IPS-20b (cell line): Measurements from ENCODE around the gene SCAF4.
"Not testable (repeated sequence)": the region's sequence is repeated elsewhere in the genome, so short reads cannot be mapped to it uniquely, and the experiment has no call there.

Experiments used
- H3K27ac ChIP-seq: one replicate; pipeline ENCODE4 v1.5.1; 2013; ENCODE audit warnings: low read length
- H3K27me3 ChIP-seq: 2 replicates; pipeline ENCODE4 v1.6.1; 2013; ENCODE audit warnings: mild to moderate bottlenecking, low read length, inconsistent platforms; ENCODE audit not compliant: insufficient read depth
- H3K36me3 ChIP-seq: 2 replicates; pipeline ENCODE4 v1.6.1; 2013; ENCODE audit warnings: low read depth, mild to moderate bottlenecking, inconsistent platforms, low read length, moderate library complexity; ENCODE audit not compliant: insufficient read depth
- H3K4me1 ChIP-seq: 2 replicates; pipeline ENCODE4 v1.6.1; 2013; ENCODE audit warnings: mild to moderate bottlenecking, control low read depth, inconsistent platforms, low read length, moderate library complexity; ENCODE audit not compliant: insufficient read depth
- H3K4me3 ChIP-seq: 2 replicates; pipeline ENCODE4 v1.5.1; 2013; ENCODE audit warnings: mild to moderate bottlenecking, low read length, inconsistent platforms
- H3K9ac ChIP-seq: 2 replicates; pipeline ENCODE4 v1.6.1; 2013; ENCODE audit warnings: low read depth, mild to moderate bottlenecking, inconsistent platforms, low read length, moderate library complexity
- H3K9me3 ChIP-seq: 2 replicates; pipeline ENCODE4 v1.6.1; 2013; ENCODE audit warnings: mild to moderate bottlenecking, low read depth, low read length, inconsistent platforms; ENCODE audit not compliant: insufficient read depth

Gene SCAF4, protein sequence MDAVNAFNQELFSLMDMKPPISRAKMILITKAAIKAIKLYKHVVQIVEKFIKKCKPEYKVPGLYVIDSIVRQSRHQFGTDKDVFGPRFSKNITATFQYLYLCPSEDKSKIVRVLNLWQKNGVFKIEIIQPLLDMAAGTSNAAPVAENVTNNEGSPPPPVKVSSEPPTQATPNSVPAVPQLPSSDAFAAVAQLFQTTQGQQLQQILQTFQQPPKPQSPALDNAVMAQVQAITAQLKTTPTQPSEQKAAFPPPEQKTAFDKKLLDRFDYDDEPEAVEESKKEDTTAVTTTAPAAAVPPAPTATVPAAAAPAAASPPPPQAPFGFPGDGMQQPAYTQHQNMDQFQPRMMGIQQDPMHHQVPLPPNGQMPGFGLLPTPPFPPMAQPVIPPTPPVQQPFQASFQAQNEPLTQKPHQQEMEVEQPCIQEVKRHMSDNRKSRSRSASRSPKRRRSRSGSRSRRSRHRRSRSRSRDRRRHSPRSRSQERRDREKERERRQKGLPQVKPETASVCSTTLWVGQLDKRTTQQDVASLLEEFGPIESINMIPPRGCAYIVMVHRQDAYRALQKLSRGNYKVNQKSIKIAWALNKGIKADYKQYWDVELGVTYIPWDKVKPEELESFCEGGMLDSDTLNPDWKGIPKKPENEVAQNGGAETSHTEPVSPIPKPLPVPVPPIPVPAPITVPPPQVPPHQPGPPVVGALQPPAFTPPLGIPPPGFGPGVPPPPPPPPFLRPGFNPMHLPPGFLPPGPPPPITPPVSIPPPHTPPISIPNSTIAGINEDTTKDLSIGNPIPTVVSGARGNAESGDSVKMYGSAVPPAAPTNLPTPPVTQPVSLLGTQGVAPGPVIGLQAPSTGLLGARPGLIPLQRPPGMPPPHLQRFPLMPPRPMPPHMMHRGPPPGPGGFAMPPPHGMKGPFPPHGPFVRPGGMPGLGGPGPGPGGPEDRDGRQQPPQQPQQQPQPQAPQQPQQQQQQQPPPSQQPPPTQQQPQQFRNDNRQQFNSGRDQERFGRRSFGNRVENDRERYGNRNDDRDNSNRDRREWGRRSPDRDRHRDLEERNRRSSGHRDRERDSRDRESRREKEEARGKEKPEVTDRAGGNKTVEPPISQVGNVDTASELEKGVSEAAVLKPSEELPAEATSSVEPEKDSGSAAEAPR

DNA sequence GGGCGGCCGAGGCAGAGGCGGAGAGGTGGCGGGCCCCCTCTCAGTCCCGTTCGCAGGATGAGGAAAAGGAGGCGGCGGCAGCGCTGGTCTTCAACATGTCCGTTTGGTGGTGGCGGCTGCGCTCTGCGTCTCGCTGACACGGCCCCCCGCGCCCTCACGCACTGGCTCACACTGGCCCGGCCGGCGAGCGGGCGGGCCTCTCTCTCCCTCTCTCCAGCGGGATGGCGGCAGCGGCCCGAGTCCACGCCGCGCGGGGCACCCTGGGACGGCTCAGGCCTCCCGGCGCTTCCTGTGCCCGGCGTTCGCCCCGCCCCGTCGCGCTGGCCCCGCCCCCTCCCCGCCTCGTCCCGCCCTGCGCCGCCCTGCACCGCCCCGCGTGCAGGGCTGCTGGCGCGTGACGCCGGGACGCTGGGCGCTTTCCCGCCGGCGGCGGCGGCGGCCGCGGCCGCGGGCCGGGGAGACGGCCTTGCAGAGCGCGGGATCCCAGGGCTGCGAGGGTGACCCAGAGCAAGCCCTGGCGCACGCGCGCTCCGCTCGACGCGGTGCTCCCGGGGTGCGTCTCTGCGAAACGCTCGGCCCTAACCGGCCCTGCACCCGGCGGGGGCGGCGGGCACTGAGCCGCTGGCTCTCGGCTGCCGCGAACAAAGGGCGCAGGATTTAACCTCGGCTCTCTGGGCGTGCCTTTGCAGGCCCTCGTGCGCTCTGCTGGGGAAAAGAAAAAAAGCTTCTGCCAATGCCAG lies at the start of gene SCAF4:
TSS of gene SCAF4 (minus strand) at position 262 of the 740 bp plus-strand sequence. CDS start 426 bp downstream, outside the sequence.
- peaks cover 5% of the 10 kb centered on the region; the same call in 1 of the 2 replicates for H3K36me3 ChIP-seq
- H3K9me3 ChIP-seq: no peaks in the 10 kb centered on the region
- H3K9ac ChIP-seq: peak within 1 kb of the TSS; percentile 87
- H3K4me1 ChIP-seq: peaks cover 34% of the 10 kb centered on the region; the same call in 1 of the 2 replicates
- H3K27ac ChIP-seq: peak within 1 kb of the TSS; percentile 68
- H3K27me3 ChIP-seq: 0 out of 2 replicates have a peak, but pooled peaks cover 6% of the 10 kb centered on the region
- H3K4me3 ChIP-seq: peak within 1 kb of the TSS; percentile 84

DNA sequence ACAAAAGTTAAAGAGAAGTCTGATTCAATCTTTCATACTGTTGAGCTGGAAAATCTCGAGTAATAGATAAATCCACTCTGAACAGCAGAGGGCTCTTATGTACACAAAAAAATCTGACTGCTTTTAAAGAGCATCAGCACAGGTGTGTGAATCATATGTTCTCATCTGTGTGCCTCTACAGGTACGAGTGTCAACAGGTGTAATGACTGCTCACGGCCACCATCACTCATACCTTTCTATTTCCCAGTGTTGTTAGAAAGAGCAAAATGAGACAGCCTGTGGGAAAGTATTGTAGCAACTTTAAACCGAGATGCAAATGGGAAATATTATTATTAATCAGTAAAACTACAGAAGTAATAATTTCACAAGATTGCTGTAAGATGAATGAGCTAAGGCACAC lies 49.0 kb upstream of the SCAF4 start:
- Histone ChIP-seq H3K9ac (no peak overlapping the region), H3K27ac (no peak overlapping the region), H3K4me1 (no peaks in the 10 kb centered on the region), H3K4me3 (no peak overlapping the region), H3K27me3 (no peaks in the 10 kb centered on the region), H3K9me3 (no peaks in the 10 kb centered on the region), H3K36me3 (no peaks in the 10 kb centered on the region)

DNA sequence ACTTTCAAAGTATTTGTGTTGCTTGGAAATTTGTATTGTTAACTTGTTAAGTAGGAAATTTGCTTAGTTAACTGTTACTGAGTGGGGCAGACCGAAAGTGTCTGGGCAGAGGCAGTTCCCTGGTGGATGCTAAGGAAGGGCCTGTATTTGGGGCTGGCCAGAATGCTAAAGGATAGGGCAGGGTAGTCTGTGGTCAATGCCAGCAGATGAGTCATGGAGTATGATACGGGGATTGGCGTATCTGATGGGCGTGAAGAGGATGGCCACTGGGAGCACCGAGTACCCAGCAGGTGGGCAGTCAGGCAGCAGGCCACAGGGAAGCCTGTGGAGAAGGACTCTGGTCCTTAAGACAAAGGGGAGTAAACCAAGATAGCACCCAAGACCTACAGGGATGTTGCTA lies 46.6 kb upstream of the SCAF4 start:
- Histone ChIP-seq H3K4me3 (no peak overlapping the region), H3K27ac (no peak overlapping the region), H3K36me3 (no peaks in the 10 kb centered on the region), H3K4me1 (no peaks in the 10 kb centered on the region), H3K27me3 (no peaks in the 10 kb centered on the region), H3K9ac (no peak overlapping the region), H3K9me3 (peaks cover under 1% of the 10 kb centered on the region; the same call in 1 of the 2 replicates)

DNA sequence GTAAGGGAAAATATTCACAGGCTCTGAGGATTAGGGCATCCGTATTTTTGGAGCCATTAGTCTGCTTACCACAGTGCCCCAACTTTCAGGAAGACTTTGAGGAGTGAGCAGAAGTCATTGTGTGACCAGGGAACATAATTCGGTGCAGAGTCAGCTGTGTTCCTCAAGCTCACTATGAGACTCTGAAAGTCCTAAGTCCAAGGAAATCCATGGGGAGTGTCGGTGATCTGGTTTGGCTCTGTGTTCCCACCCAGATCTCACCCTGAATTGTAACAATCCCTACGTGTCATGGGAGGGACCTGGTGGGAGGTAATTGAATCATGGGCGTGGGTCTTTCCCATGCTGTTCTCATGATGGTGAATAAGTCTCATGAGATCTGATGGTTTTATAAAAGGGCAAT lies 45.9 kb upstream of the SCAF4 start:
- Histone ChIP-seq H3K27me3 (no peaks in the 10 kb centered on the region), H3K36me3 (no peaks in the 10 kb centered on the region), H3K9me3 (peaks cover 6% of the 10 kb centered on the region; the same call in 1 of the 2 replicates), H3K27ac (no peak overlapping the region), H3K4me3 (no peak overlapping the region), H3K4me1 (no peaks in the 10 kb centered on the region), H3K9ac (no peak overlapping the region)

DNA sequence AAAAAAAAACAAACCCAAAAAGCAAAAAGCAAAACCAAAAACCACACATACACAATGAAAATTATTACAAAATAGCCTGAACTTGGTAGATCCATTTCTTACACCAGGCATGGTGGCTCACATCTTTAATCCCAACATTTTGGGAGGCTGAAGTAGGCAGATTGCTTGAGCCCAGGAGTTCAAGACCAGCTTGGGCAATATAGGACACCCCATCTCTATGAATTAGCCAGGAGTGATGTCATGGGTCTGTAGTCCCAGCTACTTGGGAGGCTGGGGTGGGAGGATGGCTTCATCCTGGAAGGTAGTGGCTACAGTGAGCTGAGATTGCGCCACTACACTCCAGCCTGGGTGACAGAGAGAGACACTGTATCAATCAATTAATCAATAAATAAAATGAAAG lies 42.1 kb upstream of the SCAF4 start:
- no peak overlapping the region for H3K4me3 ChIP-seq
- H3K27me3 ChIP-seq: no peaks in the 10 kb centered on the region
- no peaks in the 10 kb centered on the region for H3K36me3 ChIP-seq
- H3K9ac ChIP-seq: no peak overlapping the region
- no peaks in the 10 kb centered on the region for H3K4me1 ChIP-seq
- no peak overlapping the region for H3K27ac ChIP-seq
- H3K9me3 ChIP-seq: peaks cover 6% of the 10 kb centered on the region; the same call in 1 of the 2 replicates

DNA sequence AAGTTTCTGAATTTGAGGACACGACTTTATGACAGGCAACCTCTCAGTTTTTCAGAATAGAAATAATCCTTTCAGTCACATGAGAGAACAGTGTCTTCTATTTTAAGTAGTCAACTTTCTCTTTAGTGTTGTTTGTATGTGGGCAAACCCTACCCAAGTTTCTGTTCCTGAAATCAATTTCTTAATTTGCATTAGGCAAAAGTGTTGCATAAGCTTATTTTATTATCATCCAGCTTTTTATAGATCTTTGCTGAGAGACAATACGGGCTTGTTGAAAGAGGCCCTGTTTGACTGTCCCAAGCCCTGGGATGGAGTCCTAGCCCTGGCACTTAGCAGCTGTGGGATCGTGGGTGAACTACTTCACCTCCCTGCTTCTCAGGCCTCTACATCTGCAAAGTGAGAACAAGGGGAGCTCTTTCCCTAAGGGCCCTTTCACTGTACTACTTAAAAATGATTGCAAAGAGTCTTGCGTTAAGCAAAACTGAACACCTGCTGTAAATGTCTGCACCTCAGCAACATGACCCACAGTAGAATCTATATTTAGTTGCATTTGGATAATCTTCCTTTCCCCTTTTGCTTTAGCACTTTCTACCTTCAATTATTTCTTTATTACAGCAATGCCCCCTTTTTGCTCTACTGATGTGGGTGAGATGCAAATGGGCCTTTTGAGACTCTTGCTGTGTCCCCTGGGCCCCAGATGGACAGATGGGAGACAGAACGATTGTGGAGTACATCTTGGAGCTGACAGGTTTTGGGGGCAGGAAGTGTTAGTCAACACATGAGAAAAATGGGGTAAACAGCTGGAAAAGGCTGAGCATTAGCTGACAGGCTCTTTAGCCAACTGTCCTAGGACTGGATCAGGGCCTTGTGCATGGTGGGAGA lies 41.0 kb upstream of the SCAF4 start:
- Histone ChIP-seq H3K27me3 (no peaks in the 10 kb centered on the region), H3K9ac (no peak overlapping the region), H3K9me3 (peaks cover 6% of the 10 kb centered on the region; the same call in 1 of the 2 replicates), H3K4me3 (no peak overlapping the region), H3K4me1 (no peaks in the 10 kb centered on the region), H3K36me3 (no peaks in the 10 kb centered on the region), H3K27ac (no peak overlapping the region)

DNA sequence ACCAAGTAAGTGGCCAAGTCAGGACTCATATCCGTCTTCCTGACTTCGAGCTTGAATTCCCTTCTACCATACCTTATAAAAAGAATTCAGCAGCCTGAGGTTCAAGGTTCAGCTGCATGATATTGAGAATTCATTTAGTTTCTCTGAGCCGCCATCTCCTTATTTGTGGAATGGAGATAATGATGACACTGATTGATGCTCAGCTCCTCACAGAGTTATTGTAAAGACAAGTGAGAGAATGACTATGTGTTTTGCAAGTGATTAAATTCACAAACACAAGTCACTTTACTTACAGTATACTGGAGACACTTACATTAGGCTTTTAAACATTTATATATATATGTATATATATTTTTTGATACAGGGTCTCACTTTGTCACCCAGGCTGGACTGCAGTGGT lies 39.8 kb upstream of the SCAF4 start:
- Histone ChIP-seq H3K9me3 (peaks cover 6% of the 10 kb centered on the region; the same call in 1 of the 2 replicates), H3K27ac (no peak overlapping the region), H3K4me3 (no peak overlapping the region), H3K27me3 (no peaks in the 10 kb centered on the region), H3K4me1 (no peaks in the 10 kb centered on the region), H3K36me3 (no peaks in the 10 kb centered on the region), H3K9ac (no peak overlapping the region)

DNA sequence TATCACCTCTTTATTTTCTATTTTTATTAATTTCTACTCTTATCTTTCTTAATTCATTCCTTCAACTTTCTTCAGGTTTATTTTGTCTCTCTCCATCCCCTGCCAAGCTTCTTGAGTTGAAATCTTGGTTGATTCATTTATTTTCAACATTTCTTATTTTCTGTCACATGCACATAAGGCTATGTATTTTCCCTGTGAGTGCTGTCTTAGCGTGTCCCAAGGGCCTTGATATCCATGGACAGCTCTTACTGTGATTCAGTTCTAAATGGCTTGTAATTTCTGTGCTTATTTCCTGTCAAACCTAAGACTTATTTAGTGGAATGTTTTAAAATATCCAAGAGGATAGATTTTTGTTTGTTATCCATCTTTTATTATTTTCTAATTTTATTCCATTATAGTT lies 36.8 kb upstream of the SCAF4 start:
- peaks cover 6% of the 10 kb centered on the region; the same call in 1 of the 2 replicates for H3K9me3 ChIP-seq
- no peaks in the 10 kb centered on the region for H3K36me3 ChIP-seq
- no peaks in the 10 kb centered on the region for H3K4me1 ChIP-seq
- H3K4me3 ChIP-seq: no peak overlapping the region
- no peak overlapping the region for H3K27ac ChIP-seq
- no peak overlapping the region for H3K9ac ChIP-seq
- H3K27me3 ChIP-seq: no peaks in the 10 kb centered on the region

DNA sequence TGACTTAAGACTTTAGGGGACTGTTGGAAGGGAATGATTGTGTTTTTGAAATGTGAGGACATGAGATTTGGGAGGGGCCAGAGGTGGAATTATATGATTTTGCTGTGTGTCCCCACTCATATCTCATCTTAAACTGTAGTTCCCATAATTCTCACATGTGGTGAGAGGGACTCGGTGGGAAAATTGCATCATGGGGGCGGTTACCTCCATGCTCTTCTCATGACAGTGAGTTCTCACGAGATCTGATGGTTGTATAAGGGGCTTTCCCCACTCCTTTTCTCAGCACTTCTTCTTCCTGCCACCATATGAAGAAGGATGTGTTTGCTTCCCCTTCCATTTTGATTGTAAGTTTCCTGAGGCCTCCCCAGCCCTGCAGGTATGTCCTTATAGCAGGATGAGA lies 35.0 kb upstream of the SCAF4 start:
- Histone ChIP-seq H3K9ac (no peak overlapping the region), H3K36me3 (no peaks in the 10 kb centered on the region), H3K9me3 (no peaks in the 10 kb centered on the region), H3K4me1 (no peaks in the 10 kb centered on the region), H3K4me3 (no peak overlapping the region), H3K27me3 (no peaks in the 10 kb centered on the region), H3K27ac (no peak overlapping the region)

DNA sequence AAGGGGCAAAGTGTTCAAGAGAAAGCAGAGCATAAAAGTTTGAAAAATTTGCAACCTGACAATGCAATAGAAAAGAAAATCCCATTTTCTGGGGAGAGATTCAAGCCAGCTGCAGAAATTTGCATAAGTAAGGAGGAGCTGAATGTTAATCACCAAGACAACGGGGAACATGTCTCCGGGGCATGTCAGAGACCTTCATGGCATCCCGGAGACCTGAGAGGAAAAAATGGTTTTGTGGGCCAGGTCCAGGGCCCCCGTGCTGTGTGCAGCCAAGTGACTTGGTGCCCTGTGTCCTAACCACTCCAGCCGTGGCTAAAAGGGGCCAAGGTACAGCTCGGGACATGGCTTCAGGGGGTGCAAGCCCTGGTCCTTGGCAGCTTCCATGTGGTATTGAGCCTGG lies 33.9 kb upstream of the SCAF4 start:
- H3K9me3 ChIP-seq: not testable (repeated sequence)

More for the DNA sequence above, 33.9 kb upstream of the SCAF4 start:
- not testable (repeated sequence) for H3K36me3 ChIP-seq, H3K27ac ChIP-seq, H3K4me1 ChIP-seq, H3K27me3 ChIP-seq, H3K9ac ChIP-seq, H3K4me3 ChIP-seq
